ENCODE results near the gene TMC1. TPM values are rescaled to one million over a fixed set of nuclear protein-coding genes. Genes with fewer than 3 reads are reported as not detected.

TMC1 gene
- total and polyA plus RNA-seq, 2 of the 13 experiments (the other 11 are each of a cell fraction or from before 2014, with no cell fraction given) = 0.02 to 0.03 TPM

GRCh38 chr9:72665421-72665820, 144.0 kb downstream of the TMC1 start (continued):
- TF ChIP-seq, protein P1, sequence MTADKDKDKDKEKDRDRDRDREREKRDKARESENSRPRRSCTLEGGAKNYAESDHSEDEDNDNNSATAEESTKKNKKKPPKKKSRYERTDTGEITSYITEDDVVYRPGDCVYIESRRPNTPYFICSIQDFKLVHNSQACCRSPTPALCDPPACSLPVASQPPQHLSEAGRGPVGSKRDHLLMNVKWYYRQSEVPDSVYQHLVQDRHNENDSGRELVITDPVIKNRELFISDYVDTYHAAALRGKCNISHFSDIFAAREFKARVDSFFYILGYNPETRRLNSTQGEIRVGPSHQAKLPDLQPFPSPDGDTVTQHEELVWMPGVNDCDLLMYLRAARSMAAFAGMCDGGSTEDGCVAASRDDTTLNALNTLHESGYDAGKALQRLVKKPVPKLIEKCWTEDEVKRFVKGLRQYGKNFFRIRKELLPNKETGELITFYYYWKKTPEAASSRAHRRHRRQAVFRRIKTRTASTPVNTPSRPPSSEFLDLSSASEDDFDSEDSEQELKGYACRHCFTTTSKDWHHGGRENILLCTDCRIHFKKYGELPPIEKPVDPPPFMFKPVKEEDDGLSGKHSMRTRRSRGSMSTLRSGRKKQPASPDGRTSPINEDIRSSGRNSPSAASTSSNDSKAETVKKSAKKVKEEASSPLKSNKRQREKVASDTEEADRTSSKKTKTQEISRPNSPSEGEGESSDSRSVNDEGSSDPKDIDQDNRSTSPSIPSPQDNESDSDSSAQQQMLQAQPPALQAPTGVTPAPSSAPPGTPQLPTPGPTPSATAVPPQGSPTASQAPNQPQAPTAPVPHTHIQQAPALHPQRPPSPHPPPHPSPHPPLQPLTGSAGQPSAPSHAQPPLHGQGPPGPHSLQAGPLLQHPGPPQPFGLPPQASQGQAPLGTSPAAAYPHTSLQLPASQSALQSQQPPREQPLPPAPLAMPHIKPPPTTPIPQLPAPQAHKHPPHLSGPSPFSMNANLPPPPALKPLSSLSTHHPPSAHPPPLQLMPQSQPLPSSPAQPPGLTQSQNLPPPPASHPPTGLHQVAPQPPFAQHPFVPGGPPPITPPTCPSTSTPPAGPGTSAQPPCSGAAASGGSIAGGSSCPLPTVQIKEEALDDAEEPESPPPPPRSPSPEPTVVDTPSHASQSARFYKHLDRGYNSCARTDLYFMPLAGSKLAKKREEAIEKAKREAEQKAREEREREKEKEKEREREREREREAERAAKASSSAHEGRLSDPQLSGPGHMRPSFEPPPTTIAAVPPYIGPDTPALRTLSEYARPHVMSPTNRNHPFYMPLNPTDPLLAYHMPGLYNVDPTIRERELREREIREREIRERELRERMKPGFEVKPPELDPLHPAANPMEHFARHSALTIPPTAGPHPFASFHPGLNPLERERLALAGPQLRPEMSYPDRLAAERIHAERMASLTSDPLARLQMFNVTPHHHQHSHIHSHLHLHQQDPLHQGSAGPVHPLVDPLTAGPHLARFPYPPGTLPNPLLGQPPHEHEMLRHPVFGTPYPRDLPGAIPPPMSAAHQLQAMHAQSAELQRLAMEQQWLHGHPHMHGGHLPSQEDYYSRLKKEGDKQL (CRISPR knock-in tag; IDR thresholded peaks at IDR 0.05; ENCODE audit: low read depth) = no peak
- TF ChIP-seq RXRB (CRISPR knock-in tag; IDR thresholded peaks at IDR 0.05; ENCODE audit: borderline replicate concordance) (no peak), NFE2L2 (IDR thresholded peaks at IDR 0.05; ENCODE audit: low read length) (no peak), HOXA9 (CRISPR knock-in tag; IDR thresholded peaks at IDR 0.05; ENCODE audit: borderline replicate concordance) (no peak), GATA4 (IDR thresholded peaks at IDR 0.05; ENCODE audit: borderline replicate concordance, low read depth) (no peak), NONO (IDR thresholded peaks at IDR 0.05) (no peak), NONO (CRISPR knock-in tag; conservative IDR thresholded peaks at IDR 0.05) (no peak), RFX1 (IDR thresholded peaks at IDR 0.05) (no peak)
- TF ChIP-seq, protein P2, sequence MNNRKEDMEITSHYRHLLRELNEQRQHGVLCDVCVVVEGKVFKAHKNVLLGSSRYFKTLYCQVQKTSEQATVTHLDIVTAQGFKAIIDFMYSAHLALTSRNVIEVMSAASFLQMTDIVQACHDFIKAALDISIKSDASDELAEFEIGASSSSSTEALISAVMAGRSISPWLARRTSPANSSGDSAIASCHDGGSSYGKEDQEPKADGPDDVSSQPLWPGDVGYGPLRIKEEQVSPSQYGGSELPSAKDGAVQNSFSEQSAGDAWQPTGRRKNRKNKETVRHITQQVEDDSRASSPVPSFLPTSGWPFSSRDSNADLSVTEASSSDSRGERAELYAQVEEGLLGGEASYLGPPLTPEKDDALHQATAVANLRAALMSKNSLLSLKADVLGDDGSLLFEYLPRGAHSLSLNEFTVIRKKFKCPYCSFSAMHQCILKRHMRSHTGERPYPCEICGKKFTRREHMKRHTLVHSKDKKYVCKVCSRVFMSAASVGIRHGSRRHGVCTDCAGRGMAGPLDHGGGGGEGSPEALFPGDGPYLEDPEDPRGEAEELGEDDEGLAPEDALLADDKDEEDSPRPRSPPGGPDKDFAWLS (CRISPR knock-in tag; IDR thresholded peaks at IDR 0.05; ENCODE audit: borderline replicate concordance) = no peak
- TF ChIP-seq, protein P3, sequence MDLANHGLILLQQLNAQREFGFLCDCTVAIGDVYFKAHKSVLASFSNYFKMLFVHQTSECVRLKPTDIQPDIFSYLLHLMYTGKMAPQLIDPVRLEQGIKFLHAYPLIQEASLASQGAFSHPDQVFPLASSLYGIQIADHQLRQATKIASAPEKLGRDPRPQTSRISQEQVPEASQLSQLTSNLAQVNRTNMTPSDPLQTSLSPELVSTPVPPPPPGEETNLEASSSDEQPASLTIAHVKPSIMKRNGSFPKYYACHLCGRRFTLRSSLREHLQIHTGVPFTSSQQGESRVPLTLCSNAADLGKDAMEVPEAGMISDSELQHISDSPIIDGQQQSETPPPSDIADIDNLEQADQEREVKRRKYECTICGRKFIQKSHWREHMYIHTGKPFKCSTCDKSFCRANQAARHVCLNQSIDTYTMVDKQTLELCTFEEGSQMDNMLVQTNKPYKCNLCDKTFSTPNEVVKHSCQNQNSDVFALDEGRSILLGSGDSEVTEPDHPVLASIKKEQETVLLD (CRISPR knock-in tag; IDR thresholded peaks at IDR 0.05; ENCODE audit: low read depth) = no peak

Data from HepG2 (cell line).